ENCODE results near the gene AFAP1L1. TPM values are rescaled to one million over a fixed set of nuclear protein-coding genes. Genes with fewer than 3 reads are reported as not detected.

Gene AFAP1L1
- total RNA-seq, 1 experiment from 2014 or later: 19.6 TPM

GRCh38 chr5:149283626-149284480, 12.2 kb downstream of the AFAP1L1 start:
- BruUV-seq (replicated peaks): no TSS peak
- Histone ChIP-seq H2AFZ (ENCODE audit: low read length) (no peak overlapping the region), H3F3A (ENCODE audit: low read length, unreplicated experiment) (no peaks in the 10 kb centered on the region), H3K27me3 (ENCODE audit: low read length) (no peaks in the 10 kb centered on the region), H3K9me3 (ENCODE audit: low read length) (no peaks in the 10 kb centered on the region), H3K9ac (ENCODE audit: low read length) (no peak overlapping the region), H3K4me1 (ENCODE audit: insufficient read depth, low read length) (no peaks in the 10 kb centered on the region), H3K27ac (ENCODE audit: low read length) (no peak overlapping the region), H3K36me3 (ENCODE audit: low read depth, low read length) (no peaks in the 10 kb centered on the region), H3K4me2 (ENCODE audit: low read length) (no peak overlapping the region), H3K79me2 (ENCODE audit: low read length) (no peaks in the 10 kb centered on the region), H3K9me2 (replicated peaks; ENCODE audit: low read length) (no peaks in the 10 kb centered on the region), H3K4me3 (ENCODE audit: low read length) (no peak overlapping the region), H4K20me1 (ENCODE audit: low read length) (no peaks in the 10 kb centered on the region)
- POLR2A ChIA-PET (ENCODE audit: unreplicated experiment): interaction anchor here (0.6 kb wide), 1 partner anchor 12 kb away, joined by 3 read pairs; the partner anchor contains the start of gene AFAP1L1
- intact Hi-C loops (cut with micrococcal nuclease): no loop called here
- no peak for TF ChIP-seq CTCF (conservative IDR thresholded peaks at IDR 0.05; ENCODE audit: low read depth, low read length)
- no peak for TF ChIP-seq EZH2phosphoT487 (IDR thresholded peaks at IDR 0.05; ENCODE audit: borderline replicate concordance, low read length)
- TF ChIP-seq EZH2 (IDR thresholded peaks at IDR 0.05; ENCODE audit: low read length, unreplicated experiment): no peak
- DNase-seq (no peak), ATAC-seq (no peak)
- CTCF ChIA-PET: no interaction called here

GRCh38 chr5:149284501-149284900, 12.8 kb downstream of the AFAP1L1 start:
- no peaks in the 10 kb centered on the region for H3K36me3 ChIP-seq (ENCODE audit: low read depth, low read length)
- POLR2A ChIA-PET (ENCODE audit: unreplicated experiment): no interaction called here
- H2AFZ ChIP-seq (ENCODE audit: low read length): no peak overlapping the region
- H3K4me3 ChIP-seq (ENCODE audit: low read length): no peak overlapping the region
- CTCF ChIA-PET: no interaction called here
- H3K4me2 ChIP-seq (ENCODE audit: low read length): no peak overlapping the region
- H3K9me2 ChIP-seq (replicated peaks; ENCODE audit: low read length): no peaks in the 10 kb centered on the region
- no TSS peak for BruUV-seq (replicated peaks)
- DNase-seq (no peak), ATAC-seq (no peak)
- H3K27ac ChIP-seq (ENCODE audit: low read length): no peak overlapping the region
- H3K4me1 ChIP-seq (ENCODE audit: insufficient read depth, low read length): no peaks in the 10 kb centered on the region
- no peaks in the 10 kb centered on the region for H3F3A ChIP-seq (ENCODE audit: low read length, unreplicated experiment)
- no peaks in the 10 kb centered on the region for H3K9me3 ChIP-seq (ENCODE audit: low read length)
- no peak overlapping the region for H3K9ac ChIP-seq (ENCODE audit: low read length)
- no peak for TF ChIP-seq CTCF (conservative IDR thresholded peaks at IDR 0.05; ENCODE audit: low read depth, low read length)
- no peak for TF ChIP-seq EZH2 (IDR thresholded peaks at IDR 0.05; ENCODE audit: low read length, unreplicated experiment)
- TF ChIP-seq EZH2phosphoT487 (IDR thresholded peaks at IDR 0.05; ENCODE audit: borderline replicate concordance, low read length): no peak
- intact Hi-C loops (cut with micrococcal nuclease): no loop called here
- H3K79me2 ChIP-seq (ENCODE audit: low read length): no peaks in the 10 kb centered on the region
- no peaks in the 10 kb centered on the region for H3K27me3 ChIP-seq (ENCODE audit: low read length)
- no peaks in the 10 kb centered on the region for H4K20me1 ChIP-seq (ENCODE audit: low read length)

- no peak overlapping the region for H3K9ac ChIP-seq (ENCODE audit: low read length)
- H3K4me3 ChIP-seq (ENCODE audit: low read length): no peak overlapping the region
- ChIA-PET POLR2A (ENCODE audit: unreplicated experiment) (no interaction called here), CTCF (no interaction called here)
- BruUV-seq (replicated peaks): no TSS peak
- intact Hi-C loops (cut with micrococcal nuclease): no loop called here
- H3K9me2 ChIP-seq (replicated peaks; ENCODE audit: low read length): no peaks in the 10 kb centered on the region
- no peaks in the 10 kb centered on the region for H3F3A ChIP-seq (ENCODE audit: low read length, unreplicated experiment)
- no peak overlapping the region for H2AFZ ChIP-seq (ENCODE audit: low read length)
- H3K4me1 ChIP-seq (ENCODE audit: insufficient read depth, low read length): no peaks in the 10 kb centered on the region
- DNase-seq: peak; percentile 51
- ATAC-seq: no peak; the same call in 1 of the 2 replicates
- no peak overlapping the region for H3K27ac ChIP-seq (ENCODE audit: low read length)
- H3K36me3 ChIP-seq (ENCODE audit: low read depth, low read length): no peaks in the 10 kb centered on the region
- TF ChIP-seq EZH2 (IDR thresholded peaks at IDR 0.05; ENCODE audit: low read length, unreplicated experiment) (no peak), CTCF (conservative IDR thresholded peaks at IDR 0.05; ENCODE audit: low read depth, low read length) (no peak), EZH2phosphoT487 (IDR thresholded peaks at IDR 0.05; ENCODE audit: borderline replicate concordance, low read length) (no peak)
- H3K27me3 ChIP-seq (ENCODE audit: low read length): no peaks in the 10 kb centered on the region
- no peaks in the 10 kb centered on the region for H3K9me3 ChIP-seq (ENCODE audit: low read length)
- H4K20me1 ChIP-seq (ENCODE audit: low read length): no peaks in the 10 kb centered on the region
- H3K4me2 ChIP-seq (ENCODE audit: low read length): no peak overlapping the region
- no peaks in the 10 kb centered on the region for H3K79me2 ChIP-seq (ENCODE audit: low read length)
Measured at GRCh38 chr5:149285153-149285552, 13.5 kb downstream of the AFAP1L1 start.
